Uterus (tissue), 2 donors: Measurements from ENCODE around the gene SCAPER.

Source experiments
- POLR2A ChIP-seq, 2 donors: fragments of 450-650 bp; IDR thresholded peaks; one replicate each; pipeline ENCODE4 v1.6.1; 2016; ENCODE audit warnings: antibody characterized with exemption in 2 of 2, mild to moderate bottlenecking in 1 of 2, moderate library complexity in 1 of 2
- TF ChIP-seq, protein P1 (sequence below), 4 experiments: fragments of 200-600 bp in 2 of 4; fragments of 450-650 bp in 2 of 4; sonication (generic) in 2 of 4; IDR thresholded peaks; one replicate each; pipeline ENCODE4 v1.5.1; 2016 to 2019; ENCODE audit warnings: antibody characterized with exemption in 4 of 4, mild to moderate bottlenecking in 2 of 4, moderate library complexity in 1 of 4

GRCh38 chr15:76342058-76342381 lies 563.1 kb downstream of the SCAPER start:
- TF ChIP-seq, protein P1, sequence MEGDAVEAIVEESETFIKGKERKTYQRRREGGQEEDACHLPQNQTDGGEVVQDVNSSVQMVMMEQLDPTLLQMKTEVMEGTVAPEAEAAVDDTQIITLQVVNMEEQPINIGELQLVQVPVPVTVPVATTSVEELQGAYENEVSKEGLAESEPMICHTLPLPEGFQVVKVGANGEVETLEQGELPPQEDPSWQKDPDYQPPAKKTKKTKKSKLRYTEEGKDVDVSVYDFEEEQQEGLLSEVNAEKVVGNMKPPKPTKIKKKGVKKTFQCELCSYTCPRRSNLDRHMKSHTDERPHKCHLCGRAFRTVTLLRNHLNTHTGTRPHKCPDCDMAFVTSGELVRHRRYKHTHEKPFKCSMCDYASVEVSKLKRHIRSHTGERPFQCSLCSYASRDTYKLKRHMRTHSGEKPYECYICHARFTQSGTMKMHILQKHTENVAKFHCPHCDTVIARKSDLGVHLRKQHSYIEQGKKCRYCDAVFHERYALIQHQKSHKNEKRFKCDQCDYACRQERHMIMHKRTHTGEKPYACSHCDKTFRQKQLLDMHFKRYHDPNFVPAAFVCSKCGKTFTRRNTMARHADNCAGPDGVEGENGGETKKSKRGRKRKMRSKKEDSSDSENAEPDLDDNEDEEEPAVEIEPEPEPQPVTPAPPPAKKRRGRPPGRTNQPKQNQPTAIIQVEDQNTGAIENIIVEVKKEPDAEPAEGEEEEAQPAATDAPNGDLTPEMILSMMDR (IDR thresholded peaks at IDR 0.05), result no peak
- TF ChIP-seq POLR2A (IDR thresholded peaks at IDR 0.05), result no peak
